GM12865 (cell line): Measurements from ENCODE around the gene AP5M1.

Experiments
- DNase-seq: peaks from one replicate; pipeline ENCODE4 v3.0.0; 2010; ENCODE audit warnings: low read depth
- H3K4me3 ChIP-seq: 2 replicates; pipeline ENCODE4 v1.5.1; 2011; ENCODE audit warnings: mild to moderate bottlenecking, low read depth, low read length, control low read depth
- CTCF ChIP-seq: IDR thresholded peaks from 2 replicates; pipeline ENCODE4 v1.5.1; 2011; ENCODE audit warnings: low read length, control low read depth, low read depth, inconsistent platforms; ENCODE audit not compliant: insufficient read depth; ENCODE audit errors: missing control alignments

The AP5M1 gene

GRCh38 chr14:57291692-57292647 is 23.2 kb downstream of the AP5M1 start:
- no peak overlapping the region for H3K4me3 ChIP-seq
- no peak for DNase-seq
- TF ChIP-seq CTCF = no peak

- TF ChIP-seq CTCF = peak; percentile 13
- DNase-seq = no peak
Measured at GRCh38 chr14:57293866-57294837, 25.4 kb downstream of the AP5M1 start.

DNA sequence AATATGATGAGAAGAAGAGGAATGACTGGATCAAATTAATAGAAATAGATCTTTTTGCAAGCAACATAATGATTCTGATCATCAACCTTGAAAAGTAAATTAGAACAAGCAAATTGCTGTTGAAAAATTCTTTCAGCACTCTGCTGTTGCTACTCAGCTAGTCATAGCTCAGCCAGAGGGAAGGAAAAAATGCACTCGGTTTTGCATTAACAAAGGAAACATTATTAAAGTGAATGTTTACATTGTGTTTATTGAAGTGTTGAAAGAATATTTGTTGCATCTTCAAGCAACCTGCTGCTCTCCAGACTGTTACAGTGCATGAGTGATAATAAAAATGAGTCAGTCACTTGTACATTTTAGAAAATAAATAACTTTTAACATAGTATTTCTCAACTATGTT is 26.5 kb downstream of the AP5M1 start:
- no peak for DNase-seq
- TF ChIP-seq CTCF = no peak

More at GRCh38 chr14:57293866-57294837, 25.4 kb downstream of the AP5M1 start:
- no peak overlapping the region for H3K4me3 ChIP-seq

DNA sequence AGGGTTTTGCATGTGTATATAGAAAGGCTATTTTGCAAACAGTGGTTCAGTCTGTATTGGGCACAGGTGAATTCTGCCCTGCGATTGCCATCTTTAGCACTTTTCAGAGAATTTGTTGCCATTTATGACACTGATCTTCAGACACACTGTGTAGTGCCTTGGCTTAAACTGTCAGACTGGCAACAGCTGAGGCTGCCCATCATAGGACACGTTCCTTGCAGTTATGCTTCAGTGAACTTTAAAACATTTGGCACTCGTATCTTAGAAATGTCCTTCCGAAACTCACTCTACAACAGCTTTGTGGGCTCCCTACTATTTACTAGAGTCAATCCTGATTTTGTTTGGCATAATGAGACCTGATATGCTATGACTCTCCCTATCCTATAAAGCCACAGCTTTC is 29.1 kb downstream of the AP5M1 start:
- H3K4me3 ChIP-seq = no peak overlapping the region
- no peak for TF ChIP-seq CTCF
- DNase-seq = no peak

More for the DNA sequence above, 26.5 kb downstream of the AP5M1 start:
- no peak overlapping the region for H3K4me3 ChIP-seq

DNA sequence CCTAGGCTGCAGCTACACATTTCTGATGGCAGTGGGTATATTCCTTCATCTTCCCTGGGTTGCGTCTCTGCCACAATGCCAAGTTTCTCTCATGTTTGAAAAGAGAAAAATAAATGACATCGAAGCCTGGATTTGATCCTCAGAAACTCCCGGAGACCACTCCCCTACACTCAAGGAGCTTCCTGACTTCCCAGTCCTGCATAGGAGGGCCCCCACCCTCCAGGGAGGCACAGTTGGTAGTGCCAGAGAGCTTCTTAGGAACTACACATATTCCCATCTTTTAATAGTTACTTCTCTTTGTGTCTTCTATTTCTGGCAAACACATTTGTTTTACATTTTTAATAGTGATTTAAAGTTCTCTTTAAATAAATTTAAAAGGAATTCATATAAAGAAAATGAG is 30.7 kb downstream of the AP5M1 start:
- no peak overlapping the region for H3K4me3 ChIP-seq
- DNase-seq = no peak
- no peak for TF ChIP-seq CTCF

DNA sequence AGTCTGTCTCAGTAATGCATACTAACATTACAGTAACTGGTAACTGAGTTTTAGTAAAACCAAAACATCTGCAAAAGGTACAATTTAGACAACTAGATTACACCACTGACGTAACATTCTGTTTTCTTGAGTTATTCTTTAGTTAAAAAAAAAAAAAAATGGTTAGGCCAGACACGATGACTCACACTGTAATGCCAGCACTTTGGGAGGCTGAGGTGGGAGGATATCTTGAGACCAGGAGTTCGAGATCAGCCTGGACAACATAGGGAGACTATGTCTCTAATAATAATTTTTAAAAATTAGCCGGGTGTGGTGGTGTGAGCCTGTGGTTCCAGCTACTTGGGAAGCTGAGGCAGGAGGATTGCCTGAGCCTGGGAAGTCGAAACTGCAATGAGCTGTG is 34.1 kb downstream of the AP5M1 start:
- DNase-seq = no peak
- TF ChIP-seq CTCF = no peak
- H3K4me3 ChIP-seq = no peak overlapping the region
